Head of caudate nucleus (tissue), 42 donors: ENCODE measurements around the gene LRRN4.
"Not testable (repeated sequence)": the region's sequence is repeated elsewhere in the genome, so short reads cannot be mapped to it uniquely, and the experiment has no call there.

Experiments used
- DNase-seq, 42 donors: peaks; one replicate each; pipeline versions ENCODE4 v3.0.0 to v3.0.0-alpha.2; 2020 to 2021; ENCODE audit warnings: mixed read lengths in 7 of 42
- intact Hi-C: fragments of 100-400 bp; cut with DNase I; formaldehyde crosslinking; loops from one replicate; pipeline ENCODE4 v1.15.0; 2022

LRRN4 gene

DNA sequence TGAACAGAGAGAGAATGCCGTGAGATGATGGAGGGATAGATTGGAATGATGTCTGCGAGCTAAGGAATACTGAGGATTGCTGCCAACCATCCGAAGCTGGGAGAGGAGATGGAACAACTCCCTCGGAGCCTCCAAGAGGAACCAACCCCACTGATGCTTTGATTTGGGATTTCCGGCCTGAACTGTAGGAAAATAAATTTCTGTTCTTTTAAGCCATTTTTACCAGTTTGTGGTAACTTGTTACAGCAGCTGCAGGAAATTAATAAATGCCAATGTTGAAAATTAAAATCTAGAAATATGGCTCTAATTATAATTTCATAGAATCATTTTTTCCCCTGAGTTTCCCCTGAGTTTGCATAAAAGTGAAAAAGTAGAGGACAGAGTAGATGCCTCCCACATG is 14.1 kb downstream of the LRRN4 start:
- DNase-seq: no peak
- intact Hi-C loops: no loop called here

DNA sequence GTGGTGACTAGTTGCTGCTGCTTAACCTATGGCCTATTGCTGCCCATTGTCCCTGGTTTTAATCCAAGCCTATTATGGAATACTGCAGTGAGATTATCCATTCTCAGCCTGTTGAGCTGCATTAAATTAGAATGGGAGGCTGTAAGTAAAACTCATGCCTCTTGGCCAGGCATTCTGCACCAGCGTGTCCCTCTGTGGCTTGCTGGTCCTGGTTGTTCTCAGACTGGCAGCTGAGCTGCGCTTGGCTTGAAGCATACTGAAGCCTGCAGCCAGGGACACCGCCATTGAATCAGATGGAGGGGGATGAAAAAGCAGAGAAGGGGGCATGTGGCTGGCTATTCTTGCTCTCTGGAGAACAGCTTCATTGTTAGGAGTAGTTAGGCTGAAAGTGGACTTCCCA is 15.6 kb downstream of the LRRN4 start:
- intact Hi-C loops: no loop called here
- DNase-seq: peak in 21 of 42 donors; percentile 4 to 71 (median 34)

DNA sequence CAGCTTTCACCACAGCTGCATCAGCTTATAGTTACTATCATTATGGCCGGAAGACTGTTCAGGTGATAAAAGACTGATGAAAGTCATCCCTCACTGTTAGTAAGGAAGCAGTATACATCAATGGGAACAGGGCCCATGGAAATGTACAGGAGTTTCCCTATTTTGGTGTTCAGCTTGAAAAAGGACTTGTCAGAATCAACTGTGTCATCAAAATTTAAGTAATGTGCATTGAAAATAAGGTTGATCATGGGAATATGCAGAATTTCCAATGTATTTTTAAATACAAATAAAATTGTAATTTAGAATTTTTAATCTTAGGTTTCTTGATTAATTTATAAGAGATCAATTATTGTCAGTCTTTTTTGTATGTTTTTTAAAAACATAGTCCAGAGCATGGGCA is 16.8 kb downstream of the LRRN4 start:
- intact Hi-C loops: no loop called here
- DNase-seq: no peak

DNA sequence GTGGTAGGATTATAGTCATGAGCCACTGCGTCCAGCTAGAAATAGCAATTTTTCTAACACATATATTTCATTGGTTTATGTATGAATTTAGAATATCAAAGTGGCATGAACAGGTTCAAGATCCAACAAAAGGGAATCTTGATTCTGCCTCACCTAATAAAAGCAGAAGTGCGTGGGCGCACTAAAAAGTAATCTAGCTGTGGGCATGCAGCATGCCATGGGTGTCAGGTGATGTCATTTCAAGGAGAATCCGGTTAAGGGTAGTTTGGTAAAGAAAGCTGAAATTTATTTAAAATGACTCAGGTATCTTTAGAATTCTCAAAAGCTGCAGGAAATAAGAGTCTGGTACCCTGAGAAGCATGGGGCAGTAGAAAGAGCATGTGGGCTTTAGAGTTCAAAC is 17.6 kb downstream of the LRRN4 start:
- peak in 4 of 42 donors; percentile 39 to 55 (median 45) for DNase-seq
- intact Hi-C loops: no loop called here

DNA sequence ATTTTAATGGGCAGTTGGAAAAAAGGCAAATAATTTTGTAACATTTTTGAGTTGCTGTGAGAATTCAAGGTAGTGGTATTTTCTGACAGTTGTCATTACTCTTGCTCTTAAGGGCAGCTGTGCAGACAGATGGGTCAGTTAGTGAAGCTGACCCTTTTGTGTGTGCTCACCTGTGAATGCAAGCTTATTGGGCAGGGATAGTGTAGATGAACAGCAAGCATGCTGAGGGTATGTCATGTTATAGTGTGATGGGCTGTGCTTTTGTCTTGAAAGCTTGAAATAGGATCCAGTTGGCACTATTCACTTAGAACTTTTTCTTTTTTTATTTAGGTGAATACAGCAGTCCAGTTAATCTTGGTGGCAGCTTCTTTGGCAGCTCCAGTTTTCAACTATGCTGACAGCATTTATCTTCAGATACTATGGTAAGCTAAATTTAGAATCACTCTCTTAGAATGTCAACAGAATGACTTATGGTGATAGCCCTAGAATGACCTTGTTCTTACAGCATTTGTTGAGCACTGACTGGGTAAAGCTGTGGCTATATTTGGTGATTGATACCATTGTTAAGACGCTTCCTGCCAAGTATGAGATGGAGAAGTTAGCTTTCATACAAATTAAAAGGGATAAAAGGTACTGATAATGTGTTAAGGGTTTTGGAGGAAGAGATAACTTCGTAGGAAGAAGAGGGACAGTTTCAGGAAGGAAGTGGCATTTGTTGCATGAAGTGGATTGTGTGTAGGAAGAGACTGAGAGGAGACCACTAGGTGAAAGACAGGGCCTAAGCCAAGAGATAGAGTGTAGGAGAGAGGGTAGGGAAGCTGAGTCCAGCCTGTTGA is 19.5 kb downstream of the LRRN4 start:
- no peak for DNase-seq
- intact Hi-C loops: no loop called here

DNA sequence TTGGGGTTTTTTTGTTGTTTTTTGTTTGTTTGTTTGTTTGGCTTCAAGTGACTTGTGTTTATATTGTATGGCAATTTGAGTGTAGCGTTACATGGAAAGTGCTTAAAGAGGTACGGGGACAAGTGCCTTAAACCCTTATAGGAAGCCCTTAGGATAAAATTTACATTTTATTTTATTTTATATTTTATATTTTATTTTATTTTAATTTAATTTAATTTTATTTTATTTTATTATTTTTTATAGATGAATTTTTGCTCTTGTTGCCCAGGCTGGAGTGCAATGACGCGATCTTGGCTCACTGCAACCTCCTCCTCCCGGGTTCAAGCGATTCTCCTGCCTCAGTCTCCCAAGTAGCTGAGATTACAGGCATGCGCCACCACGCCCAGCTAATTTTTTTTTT is 21.0 kb downstream of the LRRN4 start:
- DNase-seq, intact Hi-C loops: not testable (repeated sequence)

DNA sequence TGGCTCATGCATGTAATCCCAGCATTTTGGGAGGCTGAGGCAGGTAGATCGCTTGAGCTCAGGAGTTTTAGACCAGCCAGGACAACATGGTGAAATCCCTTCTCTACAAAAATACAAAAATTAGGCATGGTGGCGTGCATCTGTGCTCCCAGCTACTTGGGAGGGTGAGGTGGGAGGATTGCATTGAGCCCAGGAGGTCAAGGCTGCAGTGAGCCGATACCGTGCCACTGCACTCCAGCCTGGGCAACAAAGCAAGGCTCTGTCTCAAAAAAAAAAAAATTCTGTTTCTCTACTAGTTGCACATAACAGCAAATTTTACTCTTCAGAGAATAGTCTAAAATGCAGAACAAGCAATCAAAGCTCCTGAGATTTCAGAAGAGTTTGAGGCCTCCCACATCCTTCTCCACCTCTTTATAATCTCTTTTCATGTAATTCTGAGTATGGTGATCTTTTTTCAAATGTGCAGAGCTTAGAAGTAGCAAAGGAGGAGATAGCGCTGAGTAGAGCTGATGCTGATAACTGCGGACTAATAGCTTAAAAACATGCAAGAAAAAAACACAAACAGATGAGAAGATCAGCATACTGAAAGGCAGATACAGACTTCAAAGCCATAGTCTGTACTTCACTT is 23.3 kb downstream of the LRRN4 start:
- intact Hi-C loops: no loop called here

DNA sequence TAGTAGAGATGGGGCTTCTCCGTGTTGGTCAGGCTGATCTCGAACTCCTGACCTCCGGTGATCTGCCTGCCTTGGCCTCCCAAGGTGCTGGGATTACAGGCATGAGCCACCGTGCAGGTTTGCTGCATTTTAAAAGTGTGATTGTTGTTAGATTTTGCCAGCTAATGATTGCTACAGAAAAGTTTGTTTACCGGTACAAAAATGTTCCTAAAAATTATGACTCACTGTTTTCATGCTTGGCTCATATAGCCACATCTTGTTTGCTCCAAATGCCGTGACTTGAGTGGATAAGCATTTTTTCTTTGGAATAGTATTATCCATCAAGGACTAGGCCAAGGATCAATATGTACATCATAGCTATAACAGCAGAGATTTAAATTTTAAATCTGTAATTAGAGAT is 24.3 kb downstream of the LRRN4 start:
- no peak for DNase-seq
- intact Hi-C loops: no loop called here

More for the DNA sequence above, 23.3 kb downstream of the LRRN4 start:
- no peak for DNase-seq

DNA sequence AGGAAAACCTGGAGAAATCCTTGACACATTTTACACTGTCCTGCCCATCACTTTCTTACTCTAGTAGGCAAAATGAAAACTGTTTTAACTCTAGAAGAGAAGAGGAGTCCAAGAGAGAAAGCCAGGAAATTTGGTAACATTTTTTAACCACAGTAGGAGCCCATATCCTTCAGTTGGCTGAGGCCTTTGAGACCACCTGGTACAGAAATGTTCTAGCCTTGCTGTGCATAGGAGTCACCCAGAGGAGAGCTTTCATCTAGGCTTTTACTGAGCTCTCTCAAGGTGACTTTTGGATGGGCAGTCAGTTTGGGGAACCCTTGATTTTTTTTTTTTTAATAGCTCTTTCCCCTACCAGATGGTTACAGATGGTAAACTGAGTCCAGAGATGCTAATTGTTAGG is 25.0 kb downstream of the LRRN4 start:
- intact Hi-C loops: no loop called here
- DNase-seq: no peak

DNA sequence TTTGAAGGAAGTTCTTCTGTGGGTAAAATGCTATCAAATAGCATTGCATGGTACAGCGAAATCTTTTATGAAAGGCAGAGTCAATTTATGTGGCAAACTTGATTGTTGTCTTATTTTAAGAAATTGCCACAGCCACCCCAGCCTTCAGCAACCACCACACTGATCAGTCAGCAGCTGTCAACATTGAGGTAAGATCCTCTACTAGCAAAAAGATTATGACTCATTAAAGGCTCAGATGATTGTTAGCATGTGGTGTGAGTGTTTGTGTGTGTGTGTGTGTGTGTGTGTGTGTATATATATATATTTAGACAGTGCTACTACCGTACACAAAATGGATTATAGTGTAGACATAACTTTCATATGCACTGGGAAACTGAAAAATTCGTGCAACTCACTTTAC is 27.8 kb downstream of the LRRN4 start:
- intact Hi-C loops: no loop called here
- DNase-seq: peak in 1 of 42 donors; percentile 23

DNA sequence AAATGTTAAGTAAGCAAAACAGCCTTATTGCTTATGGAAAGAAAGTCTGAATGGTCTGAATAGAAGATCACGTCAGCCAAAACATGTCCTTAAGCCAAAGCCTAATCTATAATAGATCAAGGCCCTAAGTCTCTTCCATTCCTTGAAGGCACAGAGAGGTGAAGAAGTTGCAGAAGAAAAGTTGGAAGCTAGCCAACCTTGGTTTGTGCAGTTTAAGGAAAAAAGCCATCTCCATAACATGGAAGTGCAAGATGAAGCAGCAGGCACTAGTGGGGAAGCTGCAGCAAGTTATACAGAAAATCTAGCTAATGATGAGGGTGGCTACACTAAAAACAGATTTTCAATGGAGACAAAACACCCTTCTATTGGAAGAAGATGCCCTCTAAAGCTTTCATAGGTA is 29.1 kb downstream of the LRRN4 start:
- intact Hi-C loops: no loop called here
- DNase-seq: no peak

DNA sequence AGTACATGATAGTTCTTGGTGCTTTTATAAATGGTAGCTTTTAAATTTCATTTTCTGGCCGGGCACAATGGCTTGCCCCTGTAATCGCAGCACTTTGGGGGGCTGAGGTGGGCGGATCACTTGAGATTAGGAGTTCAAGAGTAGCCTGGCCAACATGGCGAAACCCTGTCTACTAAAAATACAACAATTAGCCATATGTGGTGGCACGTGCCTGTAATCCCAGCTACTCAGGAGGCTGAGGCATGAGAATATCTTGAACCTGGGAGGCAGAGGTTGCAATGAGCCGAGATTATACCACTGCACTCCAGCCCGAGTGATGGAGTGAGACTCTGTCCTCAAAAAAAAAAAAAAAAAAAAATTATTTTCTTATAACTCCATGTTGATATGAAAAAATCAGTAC is 36.0 kb downstream of the LRRN4 start:
- no peak for DNase-seq
- intact Hi-C loops: no loop called here

DNA sequence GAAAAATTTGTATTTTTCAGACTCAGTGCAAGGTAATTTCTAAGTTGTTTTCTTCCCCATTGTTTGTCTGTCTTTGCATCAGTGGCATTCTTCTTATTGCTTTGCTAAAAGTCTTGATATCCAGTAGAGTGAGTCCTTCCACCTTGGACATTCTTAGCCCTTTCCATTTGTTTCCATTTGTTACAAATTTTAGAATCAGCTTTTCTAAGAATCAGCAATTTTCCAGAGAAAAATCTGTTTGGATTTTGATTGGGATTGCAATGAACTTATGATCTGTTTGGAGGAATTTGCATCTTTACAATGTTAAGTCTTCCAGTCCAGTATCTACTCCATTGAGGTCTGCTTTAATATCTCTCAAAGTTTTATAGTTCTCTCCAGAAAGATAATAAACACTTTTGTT is 36.4 kb downstream of the LRRN4 start:
- intact Hi-C loops: no loop called here

DNA sequence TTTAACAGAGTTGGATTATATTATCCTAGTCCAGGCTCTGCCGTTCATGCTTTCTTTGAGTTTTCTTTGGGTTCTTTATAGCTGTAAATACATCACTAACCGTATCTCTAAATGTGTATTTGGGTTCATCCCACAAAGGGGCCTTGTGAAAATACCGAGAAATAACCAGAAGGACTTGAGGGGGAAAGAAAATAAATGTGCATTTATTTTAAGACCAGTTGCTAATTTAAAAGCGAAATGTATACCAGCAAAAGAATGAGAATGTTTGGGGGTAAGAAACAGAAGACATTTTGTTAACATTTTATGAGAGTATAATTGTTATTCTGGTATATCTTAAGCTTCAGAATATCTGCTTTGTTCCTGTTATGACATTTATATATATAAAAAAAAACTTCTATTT is 38.9 kb downstream of the LRRN4 start:
- intact Hi-C loops: no loop called here

More for the DNA sequence above, 36.4 kb downstream of the LRRN4 start:
- DNase-seq: no peak

DNA sequence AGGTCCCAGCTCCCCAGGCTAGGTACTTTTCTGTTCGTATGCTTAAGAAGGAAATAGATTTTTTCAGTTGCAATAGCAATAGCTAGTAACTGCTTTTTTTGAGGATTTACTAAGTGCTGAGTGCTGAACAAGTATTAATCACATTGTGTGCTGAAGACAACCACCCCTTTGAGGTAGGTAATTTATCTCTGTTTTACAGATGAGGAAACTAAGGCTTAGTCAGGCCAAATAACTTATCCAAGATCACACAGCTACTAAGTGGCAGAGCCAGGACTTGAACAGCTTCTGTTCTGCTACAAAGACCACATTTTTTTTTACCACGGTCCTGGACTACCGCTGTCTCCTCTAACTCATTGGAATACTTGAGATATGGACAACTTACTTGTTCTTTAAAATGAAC is 39.8 kb downstream of the LRRN4 start:
- intact Hi-C loops: no loop called here
- DNase-seq: no peak

More for the DNA sequence above, 38.9 kb downstream of the LRRN4 start:
- DNase-seq: no peak

DNA sequence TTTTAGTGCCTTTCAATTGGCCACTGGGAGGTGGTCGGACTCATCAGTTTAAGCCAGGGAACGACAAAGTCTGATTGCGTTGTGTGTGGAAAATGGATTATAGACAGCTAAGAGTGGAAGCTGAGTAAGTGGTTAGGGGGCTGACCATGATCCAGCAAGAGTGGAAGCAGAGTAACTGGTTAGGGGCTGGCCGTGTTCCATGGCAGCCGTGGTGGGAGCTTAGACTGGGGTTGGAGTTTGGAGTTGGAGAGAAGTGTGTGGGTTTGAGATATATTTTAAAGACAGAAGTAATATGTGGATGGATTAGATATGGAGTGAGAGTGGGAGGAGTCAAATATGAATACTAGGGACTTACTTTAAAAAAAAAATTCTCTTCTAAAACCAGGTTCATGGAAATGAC is 41.7 kb downstream of the LRRN4 start:
- no peak for DNase-seq

DNA sequence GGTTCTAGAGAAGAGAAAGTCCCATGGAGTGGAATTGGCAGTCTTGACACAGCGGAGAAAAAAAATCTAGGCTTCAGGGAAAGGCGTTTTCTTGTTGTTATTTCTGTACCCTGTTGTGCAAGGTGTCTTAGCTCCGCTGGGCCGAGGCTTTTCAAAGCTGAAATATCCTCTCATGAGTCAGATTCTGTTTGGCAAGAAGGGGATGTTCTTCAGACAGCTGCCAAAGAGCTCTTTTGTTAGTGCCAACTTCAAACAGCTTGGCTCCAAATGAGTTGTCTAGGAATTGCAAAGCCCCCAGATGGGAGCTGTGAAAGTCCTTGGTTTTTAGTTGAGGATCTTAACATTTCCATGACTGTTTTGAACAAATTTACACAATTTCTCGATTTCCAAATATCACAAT is 45.6 kb downstream of the LRRN4 start:
- peak in 23 of 42 donors; percentile 5 to 80 (median 32) for DNase-seq

More for the DNA sequence above, 41.7 kb downstream of the LRRN4 start:
- intact Hi-C loops: no loop called here

DNA sequence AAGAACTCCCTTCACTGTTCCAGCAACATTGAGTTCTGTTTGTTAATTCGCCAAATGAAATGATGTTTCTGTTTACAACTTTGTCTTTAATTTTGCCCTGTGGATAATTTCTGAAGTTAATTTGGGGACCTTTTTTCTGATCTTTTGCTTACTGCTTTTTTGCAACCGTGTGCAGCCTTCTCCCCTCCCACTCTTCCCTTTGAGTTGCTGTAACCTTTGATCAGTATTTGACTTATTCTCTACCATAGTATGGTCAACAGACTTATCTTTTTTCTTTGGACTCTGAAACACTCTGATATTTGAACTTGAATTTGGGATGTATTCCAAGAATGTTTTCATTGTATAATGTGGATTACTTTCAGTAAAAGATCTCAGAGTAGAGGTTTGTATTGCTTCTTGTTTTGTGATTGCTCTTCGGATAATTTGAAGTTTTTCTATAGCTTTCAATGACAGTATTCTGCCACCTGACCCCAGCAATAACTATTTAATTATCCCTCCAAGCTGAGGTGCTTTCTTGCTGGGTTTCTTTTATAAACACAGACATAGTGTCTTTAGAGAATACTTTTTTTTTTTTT is 46.2 kb downstream of the LRRN4 start:
- DNase-seq: no peak

More for the DNA sequence above, 45.6 kb downstream of the LRRN4 start:
- intact Hi-C loops: no loop called here

DNA sequence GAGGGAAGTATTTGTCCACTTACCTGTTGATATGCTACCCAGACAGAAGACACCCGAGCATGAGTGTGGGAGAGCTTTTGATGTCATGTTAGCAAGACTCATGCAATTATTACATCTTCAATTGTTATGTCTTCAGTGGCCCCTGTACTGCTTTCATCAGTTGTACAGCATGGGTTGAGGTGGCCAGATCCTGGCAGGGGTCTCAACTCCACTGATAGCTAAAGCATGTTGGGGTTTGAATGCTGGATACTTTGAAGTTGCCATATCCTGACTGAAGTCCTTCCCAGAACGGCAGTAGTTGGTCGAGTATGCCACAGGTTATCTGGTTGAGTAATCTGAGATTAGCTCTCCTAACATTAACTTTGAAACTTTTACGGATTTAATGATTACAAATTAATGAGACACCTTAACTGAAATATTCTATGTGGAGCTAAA is 46.7 kb downstream of the LRRN4 start:
- intact Hi-C loops: no loop called here
- DNase-seq: no peak

More for the DNA sequence above, 46.2 kb downstream of the LRRN4 start:
- intact Hi-C loops: no loop called here

DNA sequence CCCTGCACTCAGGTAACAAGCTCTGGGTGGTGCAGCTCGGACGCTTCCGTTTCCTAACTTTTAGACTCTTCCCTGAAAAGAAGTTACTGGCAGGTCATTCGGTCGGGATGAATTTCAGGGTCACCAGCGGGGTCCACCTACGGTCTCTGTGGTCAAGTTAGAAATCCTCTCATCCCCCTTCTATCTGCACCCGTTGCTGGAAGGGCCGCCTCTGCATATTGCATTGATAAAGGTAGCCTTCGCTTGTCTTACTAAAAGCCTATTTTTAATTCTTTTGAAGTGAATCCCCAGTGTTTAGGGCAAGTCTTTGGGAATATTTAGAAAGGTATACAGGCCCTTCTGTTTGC is 47.3 kb downstream of the LRRN4 start:
- intact Hi-C loops: no loop called here

More for the DNA sequence above, 47.3 kb downstream of the LRRN4 start:
- no peak for DNase-seq
